ENCODE results near the gene KRT72. TPM values are rescaled to one million over a fixed set of nuclear protein-coding genes. Genes with fewer than 3 reads are reported as not detected.

The KRT72 gene
- polyA plus RNA-seq, 1 donor from 2014 or later = not detected

- H3K27me3 ChIP-seq (ENCODE audit: insufficient read depth, low read depth, low read length) = no peaks in the 10 kb centered on the region
- no peaks in the 10 kb centered on the region for H3K36me3 ChIP-seq (ENCODE audit: insufficient read depth, low read length)
- TF ChIP-seq REST (IDR thresholded peaks at IDR 0.05; ENCODE audit: borderline replicate concordance) = no peak
- no peaks in the 10 kb centered on the region for H4K20me1 ChIP-seq (ENCODE audit: insufficient read depth)
- no peaks in the 10 kb centered on the region for H3K9me3 ChIP-seq (ENCODE audit: low read length)
- H3K27ac ChIP-seq (ENCODE audit: low read length) = no peak overlapping the region
- no peak overlapping the region for H3K4me3 ChIP-seq (ENCODE audit: low read length)
- no peaks in the 10 kb centered on the region for H3K79me2 ChIP-seq (replicated peaks; ENCODE audit: insufficient read depth, low read length)
- H3K4me2 ChIP-seq (ENCODE audit: low read length) = no peak overlapping the region
- H3K9ac ChIP-seq (ENCODE audit: low read length) = no peak overlapping the region
- H3F3A ChIP-seq (ENCODE audit: insufficient read depth, low read length, poor library complexity, severe bottlenecking) = no peaks in the 10 kb centered on the region
- no peak overlapping the region for H2AFZ ChIP-seq (ENCODE audit: low read depth, low read length)
- no peaks in the 10 kb centered on the region for H3K9me2 ChIP-seq (ENCODE audit: insufficient read depth, low read length)
These were observed 4.3 kb upstream of the KRT72 start for GRCh38 chr12:52605542-52605941.

GRCh38 chr12:52604859-52605258, 3.6 kb upstream of the KRT72 start:
- Histone ChIP-seq H4K20me1 (ENCODE audit: insufficient read depth) (no peaks in the 10 kb centered on the region), H2AFZ (ENCODE audit: low read depth, low read length) (no peak overlapping the region), H3K4me2 (ENCODE audit: low read length) (no peak overlapping the region), H3F3A (ENCODE audit: insufficient read depth, low read length, poor library complexity, severe bottlenecking) (no peaks in the 10 kb centered on the region), H3K27me3 (ENCODE audit: insufficient read depth, low read depth, low read length) (no peaks in the 10 kb centered on the region), H3K79me2 (replicated peaks; ENCODE audit: insufficient read depth, low read length) (no peaks in the 10 kb centered on the region), H3K9me2 (ENCODE audit: insufficient read depth, low read length) (no peaks in the 10 kb centered on the region), H3K9ac (ENCODE audit: low read length) (no peak overlapping the region), H3K27ac (ENCODE audit: low read length) (no peak overlapping the region), H3K4me3 (ENCODE audit: low read length) (no peak overlapping the region), H3K36me3 (ENCODE audit: insufficient read depth, low read length) (no peaks in the 10 kb centered on the region), H3K9me3 (ENCODE audit: low read length) (no peaks in the 10 kb centered on the region)
- no peak for TF ChIP-seq POLR2AphosphoS5 (IDR thresholded peaks at IDR 0.05)
- no peak for TF ChIP-seq MXI1 (conservative IDR thresholded peaks at IDR 0.05; ENCODE audit: poor library complexity, severe bottlenecking)
- TF ChIP-seq SMC3 (conservative IDR thresholded peaks at IDR 0.05; ENCODE audit: poor library complexity) = no peak
- no peak for TF ChIP-seq EP300 (conservative IDR thresholded peaks at IDR 0.05; ENCODE audit: poor library complexity, severe bottlenecking)
- TF ChIP-seq RAD21 (conservative IDR thresholded peaks at IDR 0.05) = no peak
- no peak for TF ChIP-seq CTCF (IDR thresholded peaks at IDR 0.05; ENCODE audit: poor library complexity, severe bottlenecking)
- no peak for TF ChIP-seq REST (IDR thresholded peaks at IDR 0.05; ENCODE audit: borderline replicate concordance)
- TF ChIP-seq TAF1 (IDR thresholded peaks at IDR 0.05; ENCODE audit: low read depth) = no peak
- TF ChIP-seq EZH2 (IDR thresholded peaks at IDR 0.05; ENCODE audit: borderline replicate concordance, insufficient read depth, low read length, poor library complexity, severe bottlenecking) = no peak
